K562 (cell line): ENCODE measurements around the gene TMTC2. TPM values are rescaled to one million over a fixed set of nuclear protein-coding genes. Genes with fewer than 3 reads are reported as not detected.
A peak's percentile ranks its signal among the peaks of the same experiment; 100 is the strongest.

ENCODE experiments used
- ATAC-seq: fragments of 200-7000 bp; cut with Tn5 transposase; 3 replicates; pipeline ENCODE4 v1.9.1; 2020; ENCODE audit warnings: moderate library complexity
- BruUV-seq: library from RNA; stranded (reverse); fragments of 400-500 nt; replicated peaks from 2 replicates; lab custom pipeline; 2021; lab: Mats Ljungman, UMichigan
- CTCF ChIA-PET: fragments of 300-600 bp; formaldehyde crosslinking; extraction: SDS; loops from one replicate; lab custom pipeline; 2021; ENCODE audit warnings: low intra/inter-chr PET ratio; lab: Yijun Ruan, JAX
- POLR2A ChIA-PET: fragments of 300-600, 350-650 bp; sonication (Branson Sonifier 250); formaldehyde crosslinking; extraction: SDS; loops from one replicate; lab custom pipeline; 2021; ENCODE audit warnings: antibody characterized with exemption, inconsistent platforms; lab: Yijun Ruan, JAX
- DNase-seq, 4 experiments: peaks; one replicate each; pipeline versions ENCODE4 v3.0.0 to v3.0.0-alpha.2; 2011 to 2018; ENCODE audit warnings: low spot score in 3 of 4, mixed read lengths in 3 of 4; ENCODE audit errors: extremely low read depth in 1 of 4
- FAIRE-seq: peaks from 2 replicates; lab custom pipeline; 2011; peaks lifted over from hg19 to GRCh38; lab: Jason Lieb, UNC
- H2AFZ ChIP-seq: 2 replicates; pipeline ENCODE4 v1.6.0; 2011; ENCODE audit warnings: low read depth, low read length, control low read depth, inconsistent platforms
- H3K27ac ChIP-seq: fragments of 200-600 bp; 3 replicates; pipeline ENCODE4 v1.8.0; 2011; ENCODE audit warnings: low read depth, mild to moderate bottlenecking, control low read depth, inconsistent platforms, low read length, moderate library complexity, mixed read lengths; ENCODE audit errors: extremely low read depth
- H3K27me3 ChIP-seq, 2 experiments: fragments of 300-600 bp in 1 of 2; 2 replicates in 1 of 2; 3 replicates in 1 of 2; pipeline versions ENCODE4 v1.6.0 to v1.8.0; 2011; ENCODE audit warnings: inconsistent platforms in 2 of 2, low read length in 2 of 2, mild to moderate bottlenecking in 1 of 2, mixed read lengths in 1 of 2, moderate library complexity in 1 of 2; ENCODE audit not compliant: control insufficient read depth in 2 of 2, insufficient read depth in 2 of 2
- H3K36me3 ChIP-seq: fragments of 300-600 bp; 3 replicates; pipeline ENCODE4 v1.8.0; 2011; ENCODE audit warnings: mild to moderate bottlenecking, low read length, inconsistent platforms; ENCODE audit not compliant: control insufficient read depth, insufficient read depth
- H3K4me1 ChIP-seq, 2 experiments: fragments of 200-600 bp in 1 of 2; replicated peaks in 1 of 2; 2 replicates in 1 of 2; 3 replicates in 1 of 2; pipeline versions ENCODE4 v1.5.1 to v1.8.0; 2011; ENCODE audit warnings: inconsistent platforms in 2 of 2, low read length in 2 of 2, mild to moderate bottlenecking in 1 of 2, mixed read lengths in 1 of 2, moderate library complexity in 1 of 2; ENCODE audit not compliant: control insufficient read depth in 2 of 2, insufficient read depth in 2 of 2
- H3K4me2 ChIP-seq: 2 replicates; pipeline ENCODE4 v1.6.1; 2011; ENCODE audit warnings: low read length, control low read depth, inconsistent platforms, mixed read lengths; ENCODE audit not compliant: insufficient read depth
- H3K4me3 ChIP-seq: fragments of 200-600 bp; sonication (generic), shearing (Covaris generic); 2 replicates; pipeline ENCODE4 v1.5.1; 2016; ENCODE audit warnings: control low read depth, inconsistent platforms
- H3K79me2 ChIP-seq: fragments of 200-600 bp; 3 replicates; pipeline ENCODE4 v1.8.0; 2011; ENCODE audit warnings: low read length, inconsistent platforms; ENCODE audit not compliant: control insufficient read depth, insufficient read depth
- H3K9ac ChIP-seq, 2 experiments: 2 replicates each; pipeline versions ENCODE4 v1.6.0 to v1.6.1; 2011; ENCODE audit warnings: low read depth in 2 of 2, low read length in 2 of 2, control low read depth in 1 of 2, inconsistent platforms in 1 of 2, mild to moderate bottlenecking in 1 of 2, mixed read lengths in 1 of 2; ENCODE audit not compliant: insufficient read depth in 1 of 2
- H3K9me1 ChIP-seq: one replicate; pipeline ENCODE4 v1.6.0; 2011; ENCODE audit warnings: inconsistent platforms, mild to moderate bottlenecking, low read length, moderate library complexity; ENCODE audit not compliant: control insufficient read depth, insufficient read depth
- H3K9me3 ChIP-seq: replicated peaks from 2 replicates; pipeline ENCODE4 v1.5.1; 2011; ENCODE audit warnings: low read depth, low read length, inconsistent platforms; ENCODE audit not compliant: control insufficient read depth, insufficient read depth
- H4K20me1 ChIP-seq: replicated peaks from 2 replicates; pipeline ENCODE4 v1.6.1; 2011; ENCODE audit warnings: low read length, inconsistent platforms, mixed read lengths; ENCODE audit not compliant: control insufficient read depth, insufficient read depth
- HLTF ChIP-seq: fragments of 450-650 bp; IDR thresholded peaks from 2 replicates; pipeline ENCODE4 v1.6.1; 2016
- KAT8 ChIP-seq: fragments of 450-650 bp; IDR thresholded peaks from 2 replicates; pipeline ENCODE4 v1.6.1; 2016; ENCODE audit warnings: low read depth, mild to moderate bottlenecking
- MECOM ChIP-seq: fragments of 250-450 bp; sonication (Bioruptor Pico); IDR thresholded peaks from 2 replicates; pipeline ENCODE4 v1.8.0; 2022; ENCODE audit warnings: inconsistent platforms
- MED1 ChIP-seq: sonication (generic); formaldehyde crosslinking; IDR thresholded peaks from 2 replicates; pipeline ENCODE4 v1.8.1; 2023; ENCODE audit warnings: missing genetic modification reagents, borderline replicate concordance
- NONO ChIP-seq, 2 experiments: fragments of 200-400 bp in 1 of 2; fragments of 450-650 bp in 1 of 2; formaldehyde crosslinking in 1 of 2; IDR thresholded peaks; 2 replicates each; pipeline ENCODE4 v1.6.1; 2017; ENCODE audit warnings: low read depth in 2 of 2, mild to moderate bottlenecking in 2 of 2, moderate library complexity in 2 of 2, low read length in 1 of 2
- RFX1 ChIP-seq: fragments of 450-650 bp; IDR thresholded peaks from 2 replicates; pipeline ENCODE4 v1.6.1; 2016; ENCODE audit warnings: mild to moderate bottlenecking, moderate library complexity
- RNF2 ChIP-seq: sonication (generic); IDR thresholded peaks from 2 replicates; pipeline ENCODE4 v1.6.1; 2016
- TCF7 ChIP-seq: sonication (generic); IDR thresholded peaks from 2 replicates; pipeline ENCODE4 v1.6.1; 2016; ENCODE audit warnings: antibody characterized with exemption, borderline replicate concordance
- ZBED1 ChIP-seq: IDR thresholded peaks from 2 replicates; pipeline ENCODE4 v1.6.1; 2014
- ZBTB7A ChIP-seq: IDR thresholded peaks from 2 replicates; pipeline ENCODE4 v1.6.1; 2011; ENCODE audit warnings: low read depth, mild to moderate bottlenecking, low read length, moderate library complexity, borderline replicate concordance; ENCODE audit not compliant: control insufficient read depth
- ZNF695 ChIP-seq: fragments of 450-650 bp; formaldehyde crosslinking; IDR thresholded peaks from 2 replicates; pipeline ENCODE4 v1.4.0; 2020; ENCODE audit warnings: mild to moderate bottlenecking, moderate library complexity
- WGBS: fragments of 100-300 bp; shearing (Covaris generic); methylation state at CpG from one replicate; pipeline ENCODE4 v1.1.6; 2016; ENCODE audit warnings: low coverage, mixed read lengths; ENCODE audit not compliant: insufficient coverage; ENCODE audit errors: missing lambda C conversion rate; 5-methylcytosine and 5-hydroxymethylcytosine counted together
- in situ Hi-C: fragments of 300-500 bp; cut with MboI; formaldehyde crosslinking; loops from 4 replicates; pipeline ENCODE4 v1.15.0; 2018; ENCODE audit warnings: inconsistent platforms, mixed read lengths
- intact Hi-C: fragments of 100-400 bp; cut with micrococcal nuclease; formaldehyde crosslinking; loops from 2 replicates; pipeline ENCODE4 v1.14.2; 2022
- polyA plus RNA-seq, 8 experiments: library from polyadenylated mRNA; depleted of rRNA in 4 of 8; stranded (reverse) in 5 of 8; unstranded in 3 of 8; fragments of >200 nt; fragmentation: Nextera tagmentation in 2 of 8; fragmentation: Illumina TruSeq in 1 of 8; extraction: Ambion mirVana in 2 of 8; extraction: Trizol in 1 of 8; gene quantifications; 2 replicates each; pipeline versions ENCODE4 v1.2.1 to v1.2.3, GENCODE V29; 2011 to 2014; ENCODE audit warnings: inconsistent platforms in 1 of 8, missing spikeins in 1 of 8
- total RNA-seq, 7 experiments: library from RNA; depleted of rRNA in 6 of 7; stranded (reverse); fragments of >200 nt in 6 of 7; fragmentation: Illumina TruSeq in 2 of 7; extraction: Trizol in 2 of 7; gene quantifications; 2 replicates each; pipeline versions ENCODE4 v1.2.1 to v1.2.3, GENCODE V29; 2011 to 2021; ENCODE audit warnings: low replicate concordance in 1 of 7
- TF ChIP-seq, protein P1 (sequence below): fragments of 450-650 bp; formaldehyde crosslinking; IDR thresholded peaks from 2 replicates; pipeline ENCODE4 v1.4.0; 2020; ENCODE audit warnings: mild to moderate bottlenecking, moderate library complexity
- TF ChIP-seq, protein P2 (sequence below): fragments of 250-450 bp; sonication (Bioruptor Pico); IDR thresholded peaks from 2 replicates; pipeline ENCODE4 v1.5.0; 2022; ENCODE audit warnings: mild to moderate bottlenecking

Gene TMTC2
- total and polyA plus RNA-seq, 9 of the 15 experiments (the other 6 are each of a cell fraction or from before 2014, with no cell fraction given), result 0.29 to 1.1 (median 0.55) TPM

DNA sequence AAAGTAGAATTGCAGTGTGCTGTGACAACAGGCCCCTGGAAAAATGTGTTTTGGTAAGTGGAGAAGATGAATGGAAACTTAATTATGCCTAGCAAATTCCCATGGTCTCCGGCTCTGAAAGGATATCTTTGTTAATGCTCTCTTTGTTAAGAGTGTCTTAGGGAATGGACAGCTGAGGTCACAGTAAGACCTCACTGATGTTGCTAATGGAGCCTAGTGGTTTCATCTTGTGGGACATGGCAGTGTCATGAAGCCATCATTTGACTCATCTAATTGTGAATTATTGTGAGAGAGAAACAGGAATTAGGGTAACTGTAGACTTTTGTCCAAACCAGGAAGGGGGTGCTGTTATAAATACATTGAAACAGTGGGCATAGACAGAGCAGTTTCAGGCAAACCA lies 330.3 kb downstream of the TMTC2 start:
- no peaks in the 10 kb centered on the region for H3K36me3 ChIP-seq
- no peak overlapping the region for H3K4me2 ChIP-seq
- peaks cover 7% of the 10 kb centered on the region for H3K9me3 ChIP-seq
- ATAC-seq (peak; percentile 25; the same call in 1 of the 3 replicates), FAIRE-seq (no peak), DNase-seq (no peak)
- WGBS, result 0% methylated on average over 1 of the region's 1 CpG
- CTCF ChIA-PET, result no interaction called here
- in situ Hi-C loops (loop anchor here (25.0 kb wide), 1 partner anchor 1095 kb away; no protein-coding TSS in a partner anchor), intact Hi-C loops (loop anchor here (5.0 to 10.0 kb wide), 3 partner anchors 35 to 158 kb away; no protein-coding TSS in a partner anchor)
- peak overlapping the region; percentile 95 for H2AFZ ChIP-seq
- H3K27ac ChIP-seq, result peak overlapping the region; percentile 89; the same call in 2 of the 3 replicates
- POLR2A ChIA-PET, result interaction anchor here (0.6 kb wide), 1 partner anchor 80 kb away, joined by 3 read pairs; no protein-coding TSS in a partner anchor
- H4K20me1 ChIP-seq, result no peaks in the 10 kb centered on the region
- no peaks in the 10 kb centered on the region for H3K79me2 ChIP-seq
- no peaks in the 10 kb centered on the region for H3K27me3 ChIP-seq
- no peak overlapping the region for H3K9ac ChIP-seq
- H3K4me1 ChIP-seq, result peaks cover 0 to 20% of the 10 kb centered on the region in 2 experiments; a peak in 2 of 5 replicates
- BruUV-seq, result no TSS peak
- H3K9me1 ChIP-seq, result no peaks in the 10 kb centered on the region
- no peak overlapping the region for H3K4me3 ChIP-seq
- no peak for TF ChIP-seq RNF2
- no peak for TF ChIP-seq NONO (IDR thresholded peaks at IDR 0.05; ENCODE audit: low read depth in 2 of 2, low read length in 1 of 2)
- TF ChIP-seq KAT8, result no peak
- no peak for TF ChIP-seq ZBTB7A
- TF ChIP-seq, all 486 proteins: peak for 0

DNA sequence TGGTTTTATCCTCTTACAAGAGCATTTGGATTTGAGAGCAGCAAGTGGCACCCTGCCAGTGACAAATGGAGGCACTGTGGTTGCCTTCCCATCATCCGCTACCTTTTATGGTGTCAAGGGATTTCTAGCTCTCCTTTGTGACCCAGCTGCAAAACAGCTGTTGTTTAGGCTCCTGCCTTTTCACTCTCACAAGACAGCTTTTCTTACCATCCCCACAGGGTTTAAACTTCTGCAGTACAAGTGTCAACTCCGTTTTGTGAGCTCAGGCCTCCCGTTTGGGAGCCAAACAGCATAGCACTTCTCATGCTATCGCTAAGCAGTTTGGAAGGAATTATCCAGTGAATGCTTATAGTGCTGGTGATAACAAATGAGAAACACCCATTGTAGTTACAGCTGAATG lies 331.4 kb downstream of the TMTC2 start:
- ChIA-PET POLR2A (no interaction called here), CTCF (no interaction called here)
- peaks cover 7% of the 10 kb centered on the region for H3K9me3 ChIP-seq
- no TSS peak for BruUV-seq
- no peak overlapping the region for H3K9ac ChIP-seq
- DNase-seq (no peak), FAIRE-seq (no peak), ATAC-seq (no peak)
- H3K4me1 ChIP-seq, result peaks cover 0 to 20% of the 10 kb centered on the region in 2 experiments; a peak in 2 of 5 replicates
- H3K36me3 ChIP-seq, result no peaks in the 10 kb centered on the region
- no peak overlapping the region for H3K27ac ChIP-seq
- H3K4me3 ChIP-seq, result no peak overlapping the region
- intact Hi-C loops, result loop anchor here (5.0 to 10.0 kb wide), 3 partner anchors 34 to 157 kb away; no protein-coding TSS in a partner anchor
- H2AFZ ChIP-seq, result no peak overlapping the region
- H3K27me3 ChIP-seq, result no peaks in the 10 kb centered on the region
- no peaks in the 10 kb centered on the region for H3K9me1 ChIP-seq
- in situ Hi-C loops, result loop anchor here (25.0 kb wide), 1 partner anchor 1094 kb away; no protein-coding TSS in a partner anchor
- H3K4me2 ChIP-seq, result no peak overlapping the region
- no peaks in the 10 kb centered on the region for H4K20me1 ChIP-seq
- WGBS, result 53% methylated on average over 4 of the region's 4 CpGs
- no peaks in the 10 kb centered on the region for H3K79me2 ChIP-seq
- no peak for TF ChIP-seq HLTF
- TF ChIP-seq RFX1, result no peak
- TF ChIP-seq, protein P1, sequence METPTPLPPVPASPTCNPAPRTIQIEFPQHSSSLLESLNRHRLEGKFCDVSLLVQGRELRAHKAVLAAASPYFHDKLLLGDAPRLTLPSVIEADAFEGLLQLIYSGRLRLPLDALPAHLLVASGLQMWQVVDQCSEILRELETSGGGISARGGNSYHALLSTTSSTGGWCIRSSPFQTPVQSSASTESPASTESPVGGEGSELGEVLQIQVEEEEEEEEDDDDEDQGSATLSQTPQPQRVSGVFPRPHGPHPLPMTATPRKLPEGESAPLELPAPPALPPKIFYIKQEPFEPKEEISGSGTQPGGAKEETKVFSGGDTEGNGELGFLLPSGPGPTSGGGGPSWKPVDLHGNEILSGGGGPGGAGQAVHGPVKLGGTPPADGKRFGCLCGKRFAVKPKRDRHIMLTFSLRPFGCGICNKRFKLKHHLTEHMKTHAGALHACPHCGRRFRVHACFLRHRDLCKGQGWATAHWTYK (CRISPR knock-in tag), result no peak
- no peak for TF ChIP-seq ZNF695 (CRISPR knock-in tag)
- no peak for TF ChIP-seq MECOM (CRISPR knock-in tag)
- TF ChIP-seq TCF7, result no peak
- TF ChIP-seq MED1 (CRISPR knock-in tag), result no peak
- TF ChIP-seq ZBED1, result no peak
- TF ChIP-seq, protein P2, sequence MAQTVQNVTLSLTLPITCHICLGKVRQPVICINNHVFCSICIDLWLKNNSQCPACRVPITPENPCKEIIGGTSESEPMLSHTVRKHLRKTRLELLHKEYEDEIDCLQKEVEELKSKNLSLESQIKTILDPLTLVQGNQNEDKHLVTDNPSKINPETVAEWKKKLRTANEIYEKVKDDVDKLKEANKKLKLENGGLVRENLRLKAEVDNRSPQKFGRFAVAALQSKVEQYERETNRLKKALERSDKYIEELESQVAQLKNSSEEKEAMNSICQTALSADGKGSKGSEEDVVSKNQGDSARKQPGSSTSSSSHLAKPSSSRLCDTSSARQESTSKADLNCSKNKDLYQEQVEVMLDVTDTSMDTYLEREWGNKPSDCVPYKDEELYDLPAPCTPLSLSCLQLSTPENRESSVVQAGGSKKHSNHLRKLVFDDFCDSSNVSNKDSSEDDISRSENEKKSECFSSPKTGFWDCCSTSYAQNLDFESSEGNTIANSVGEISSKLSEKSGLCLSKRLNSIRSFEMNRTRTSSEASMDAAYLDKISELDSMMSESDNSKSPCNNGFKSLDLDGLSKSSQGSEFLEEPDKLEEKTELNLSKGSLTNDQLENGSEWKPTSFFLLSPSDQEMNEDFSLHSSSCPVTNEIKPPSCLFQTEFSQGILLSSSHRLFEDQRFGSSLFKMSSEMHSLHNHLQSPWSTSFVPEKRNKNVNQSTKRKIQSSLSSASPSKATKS (CRISPR knock-in tag), result no peak
- TF ChIP-seq NONO (IDR thresholded peaks at IDR 0.05; ENCODE audit: low read depth in 2 of 2, low read length in 1 of 2), result no peak
